Gastrocnemius medialis (tissue), 4 donors: ENCODE data around the gene MAGEA9. TPM values are rescaled to one million over a fixed set of nuclear protein-coding genes. Genes with fewer than 3 reads are reported as not detected.
"Not testable (repeated sequence)": the region's sequence is repeated elsewhere in the genome, so short reads cannot be mapped to it uniquely, and the experiment has no call there.

ENCODE experiments used
- ATAC-seq, 2 donors: fragments of 150-250 bp; one replicate each; pipeline ENCODE4 v1.9.1; 2016
- DNase-seq, 2 donors: peaks; one replicate each; pipeline ENCODE4 v3.0.0-alpha.2; 2019
- H3K27ac ChIP-seq, 4 donors: fragments of 200-600 bp; sonication (generic); 1 replicate in 1 of 4; 2 replicates in 3 of 4; pipeline ENCODE4 v1.5.1; 2016 to 2018; ENCODE audit warnings: mild to moderate bottlenecking in 2 of 4, moderate library complexity in 1 of 4
- H3K27me3 ChIP-seq, 3 donors: fragments of 200-600 bp; sonication (generic) in 2 of 3; 1 replicate in 1 of 3; 2 replicates in 2 of 3; pipeline versions ENCODE4 v1.5.1 to v1.6.0; 2016 to 2019; ENCODE audit warnings: mild to moderate bottlenecking in 1 of 3, moderate library complexity in 1 of 3
- H3K36me3 ChIP-seq, 2 donors: fragments of 200-600 bp; sonication (generic) in 1 of 2; one replicate each; pipeline ENCODE4 v1.5.1; 2017 to 2018
- H3K4me1 ChIP-seq, 2 donors: fragments of 200-600 bp; sonication (generic) in 1 of 2; one replicate each; pipeline ENCODE4 v1.5.1; 2016 to 2017; ENCODE audit warnings: mild to moderate bottlenecking in 2 of 2
- H3K4me3 ChIP-seq, 4 donors: fragments of 200-600 bp; sonication (generic) in 3 of 4; 1 replicate in 1 of 4; 2 replicates in 3 of 4; pipeline ENCODE4 v1.5.1; 2016 to 2019; ENCODE audit warnings: mild to moderate bottlenecking in 2 of 4
- H3K9me3 ChIP-seq, 3 donors: fragments of 200-600 bp; sonication (generic) in 2 of 3; 1 replicate in 1 of 3; 2 replicates in 2 of 3; pipeline ENCODE4 v1.5.1; 2016 to 2019
- POLR2A ChIP-seq, 2 donors: fragments of 450-650 bp; IDR thresholded peaks; one replicate each; pipeline ENCODE4 v1.6.1; 2017; ENCODE audit warnings: antibody characterized with exemption in 2 of 2, mild to moderate bottlenecking in 2 of 2, moderate library complexity in 2 of 2
- in situ Hi-C, 4 donors: fragments of 200-750 bp; cut with MboI; loops; one replicate each; pipeline versions ENCODE4 v1.15.0 to v1.8.0; 2017; ENCODE audit warnings: low sequenced_read_pairs in 4 of 4
- intact Hi-C: fragments of 100-400 bp; cut with DNase I; formaldehyde crosslinking; loops from one replicate; pipeline ENCODE4 v1.15.1; 2023; ENCODE audit warnings: low total_unique reads
- total RNA-seq, 4 donors: library from RNA; depleted of rRNA; stranded (reverse); fragments of >200 nt; gene quantifications; one replicate each; pipeline versions ENCODE4 v1.1.0 to v1.2.3, GENCODE V29; 2016
- TF ChIP-seq, protein P1 (sequence below), 5 experiments: fragments of 450-650 bp in 3 of 5; fragments of 200-600 bp in 2 of 5; sonication (generic) in 2 of 5; IDR thresholded peaks in 4 of 5; conservative IDR thresholded peaks in 1 of 5; 1 replicate in 4 of 5; 2 replicates in 1 of 5; pipeline ENCODE4 v1.5.1; 2016 to 2019; ENCODE audit warnings: antibody characterized with exemption in 5 of 5, mild to moderate bottlenecking in 3 of 5, moderate library complexity in 3 of 5

Gene MAGEA9
- total RNA-seq, 4 donors from 2014 or later = not detected

DNA sequence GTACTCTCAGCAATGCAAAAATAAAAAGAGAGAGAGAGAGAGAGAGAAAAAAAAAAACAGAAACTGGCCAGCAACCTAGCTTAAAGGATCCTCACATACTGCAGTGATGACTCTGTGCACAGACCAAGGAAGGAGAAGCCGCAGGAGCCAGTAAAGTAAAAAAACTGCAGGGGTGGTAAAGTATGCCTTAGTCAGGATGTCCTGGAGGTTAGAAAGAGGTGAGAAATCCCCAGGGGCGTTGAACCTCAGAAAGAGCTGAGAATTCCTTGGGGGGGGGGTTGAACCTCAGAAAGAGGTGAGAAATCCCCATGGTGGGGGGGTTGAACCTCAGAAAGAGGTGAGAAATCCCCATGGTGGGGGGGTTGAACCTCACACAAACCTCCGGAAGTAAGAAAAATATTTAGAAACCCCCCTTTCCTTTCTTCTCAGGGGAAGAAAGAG is 48.0 kb downstream of the MAGEA9 start:
- H3K4me3 ChIP-seq = no peak overlapping the region
- ATAC-seq = no peak

DNA sequence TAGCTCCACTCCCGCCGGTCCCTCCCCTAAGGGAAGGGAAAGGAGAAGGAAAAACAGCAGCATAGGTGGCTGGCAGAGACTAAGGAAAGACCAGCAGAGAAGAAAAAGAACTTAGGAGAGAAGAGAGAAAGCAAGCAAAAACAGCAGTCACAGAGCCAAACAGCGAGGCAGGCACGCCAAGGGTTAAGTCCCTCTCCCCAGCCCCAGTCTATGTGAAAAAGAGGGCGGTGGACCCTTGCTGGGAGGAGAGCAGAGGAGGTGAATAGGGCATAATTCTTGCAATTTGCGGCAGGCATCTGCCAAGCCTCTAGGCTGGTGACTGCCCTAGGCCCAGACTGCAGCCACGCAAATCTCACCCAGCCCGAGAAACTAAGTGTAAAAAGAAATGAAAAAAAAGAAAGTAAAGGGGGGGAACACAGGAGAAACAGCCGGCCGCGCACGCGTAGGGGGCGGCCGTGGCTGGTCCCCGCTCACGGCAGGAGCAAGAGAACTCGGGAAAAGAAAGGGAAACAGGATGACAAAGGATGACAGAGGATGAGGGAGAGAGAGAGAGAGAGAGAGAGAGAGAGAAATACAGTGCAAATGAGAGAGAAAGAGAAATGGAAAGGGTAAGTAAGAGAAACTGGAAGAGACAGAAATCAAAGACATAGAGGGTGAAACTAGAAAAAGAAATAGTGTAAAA is 48.6 kb downstream of the MAGEA9 start:
- no peaks in the 10 kb centered on the region for H3K4me1 ChIP-seq
- TF ChIP-seq POLR2A (IDR thresholded peaks at IDR 0.05) = no peak
- TF ChIP-seq, protein P1, sequence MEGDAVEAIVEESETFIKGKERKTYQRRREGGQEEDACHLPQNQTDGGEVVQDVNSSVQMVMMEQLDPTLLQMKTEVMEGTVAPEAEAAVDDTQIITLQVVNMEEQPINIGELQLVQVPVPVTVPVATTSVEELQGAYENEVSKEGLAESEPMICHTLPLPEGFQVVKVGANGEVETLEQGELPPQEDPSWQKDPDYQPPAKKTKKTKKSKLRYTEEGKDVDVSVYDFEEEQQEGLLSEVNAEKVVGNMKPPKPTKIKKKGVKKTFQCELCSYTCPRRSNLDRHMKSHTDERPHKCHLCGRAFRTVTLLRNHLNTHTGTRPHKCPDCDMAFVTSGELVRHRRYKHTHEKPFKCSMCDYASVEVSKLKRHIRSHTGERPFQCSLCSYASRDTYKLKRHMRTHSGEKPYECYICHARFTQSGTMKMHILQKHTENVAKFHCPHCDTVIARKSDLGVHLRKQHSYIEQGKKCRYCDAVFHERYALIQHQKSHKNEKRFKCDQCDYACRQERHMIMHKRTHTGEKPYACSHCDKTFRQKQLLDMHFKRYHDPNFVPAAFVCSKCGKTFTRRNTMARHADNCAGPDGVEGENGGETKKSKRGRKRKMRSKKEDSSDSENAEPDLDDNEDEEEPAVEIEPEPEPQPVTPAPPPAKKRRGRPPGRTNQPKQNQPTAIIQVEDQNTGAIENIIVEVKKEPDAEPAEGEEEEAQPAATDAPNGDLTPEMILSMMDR (IDR thresholded peaks at IDR 0.05 in 4 of 5, conservative IDR thresholded peaks at IDR 0.05 in 1 of 5) = no peak
- no peaks in the 10 kb centered on the region for H3K36me3 ChIP-seq
- ATAC-seq = no peak
- DNase-seq = no peak
- no peaks in the 10 kb centered on the region for H3K27me3 ChIP-seq
- intact Hi-C loops (no loop called here), in situ Hi-C loops (no loop called here)
- no peak overlapping the region for H3K27ac ChIP-seq
- no peak overlapping the region for H3K4me3 ChIP-seq
- H3K9me3 ChIP-seq = no peaks in the 10 kb centered on the region

More for the DNA sequence above, 48.0 kb downstream of the MAGEA9 start:
- TF ChIP-seq, protein P1 (IDR thresholded peaks at IDR 0.05 in 4 of 5, conservative IDR thresholded peaks at IDR 0.05 in 1 of 5) = no peak
- TF ChIP-seq POLR2A (IDR thresholded peaks at IDR 0.05) = no peak
- intact Hi-C loops (no loop called here), in situ Hi-C loops (no loop called here)
- Histone ChIP-seq H3K27ac (no peak overlapping the region), H3K4me1 (no peaks in the 10 kb centered on the region), H3K27me3 (no peaks in the 10 kb centered on the region), H3K9me3 (no peaks in the 10 kb centered on the region), H3K36me3 (no peaks in the 10 kb centered on the region)
- DNase-seq = no peak

- in situ Hi-C loops = no loop called here
- Histone ChIP-seq H3K27ac (no peak overlapping the region), H3K4me3 (no peak overlapping the region), H3K27me3 (no peaks in the 10 kb centered on the region), H3K9me3 (no peaks in the 10 kb centered on the region), H3K36me3 (no peaks in the 10 kb centered on the region), H3K4me1 (no peaks in the 10 kb centered on the region)
- TF ChIP-seq POLR2A (IDR thresholded peaks at IDR 0.05) = no peak
- TF ChIP-seq, protein P1 (IDR thresholded peaks at IDR 0.05 in 4 of 5, conservative IDR thresholded peaks at IDR 0.05 in 1 of 5) = no peak
- intact Hi-C loops = no loop called here
- no peak for DNase-seq
- ATAC-seq = no peak
Observed at GRCh38 chrX:149831473-149831872, 49.7 kb downstream of the MAGEA9 start.

DNA sequence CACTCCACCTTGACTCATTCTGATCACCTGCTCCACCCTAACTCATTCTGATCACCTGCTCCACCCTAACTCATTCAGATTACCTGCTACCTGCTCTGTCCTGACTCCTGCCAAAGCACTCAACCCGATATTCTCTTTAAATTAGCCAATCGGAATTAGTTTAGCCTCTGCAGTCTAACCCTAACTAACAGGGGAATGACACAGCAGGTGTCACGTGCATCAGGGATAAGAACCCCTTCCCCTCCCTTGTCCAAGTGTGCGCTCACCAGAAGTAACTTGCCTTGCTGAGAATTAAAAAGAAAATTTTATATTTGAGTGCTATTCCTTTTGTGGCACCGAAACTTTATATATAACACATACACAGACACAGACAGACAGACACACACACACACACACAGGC is 55.0 kb downstream of the MAGEA9 start:
- DNase-seq, intact Hi-C loops, H3K4me1 ChIP-seq, in situ Hi-C loops, H3K36me3 ChIP-seq, H3K9me3 ChIP-seq, H3K27me3 ChIP-seq, H3K27ac ChIP-seq, ATAC-seq, H3K4me3 ChIP-seq: not testable (repeated sequence)

- H3K36me3 ChIP-seq = no peaks in the 10 kb centered on the region
- no peak overlapping the region for H3K27ac ChIP-seq
- H3K27me3 ChIP-seq = no peaks in the 10 kb centered on the region
- ATAC-seq (no peak), DNase-seq (no peak)
- intact Hi-C loops = no loop called here
- no peaks in the 10 kb centered on the region for H3K9me3 ChIP-seq
- in situ Hi-C loops = no loop called here
- no peak overlapping the region for H3K4me3 ChIP-seq
- no peak for TF ChIP-seq POLR2A (IDR thresholded peaks at IDR 0.05)
- TF ChIP-seq, protein P1 (IDR thresholded peaks at IDR 0.05 in 4 of 5, conservative IDR thresholded peaks at IDR 0.05 in 1 of 5) = no peak
- no peaks in the 10 kb centered on the region for H3K4me1 ChIP-seq
Observed at GRCh38 chrX:149837167-149837566, 55.4 kb downstream of the MAGEA9 start.

Other genes with a start within 250 kb of the MAGEA9 start
- 10 to 100 TPM in 3 of 4 donors, 1 to 10 TPM in 1; 9.3 to 17.5 (median 12.1) TPM for gene EOLA1, start 240.9 kb upstream of the MAGEA9 start, total RNA-seq
- not detected for gene HSFX3, start 232.0 kb upstream of the MAGEA9 start, total RNA-seq
- gene MAGEA9B, start 194.5 kb upstream of the MAGEA9 start, total RNA-seq = not detected
- 1 to 10 TPM in 1 of 4 donors, under 1 TPM in 2, not detected in 1; 0.36 to 2.0 (median 0.49) TPM for gene HSFX2, start 186.6 kb upstream of the MAGEA9 start, total RNA-seq
- 1 to 10 TPM; 4.4 to 8.5 (median 7.7) TPM for gene TMEM185A, start 150.1 kb upstream of the MAGEA9 start, total RNA-seq
- gene MAGEA11, start 69.9 kb upstream of the MAGEA9 start, total RNA-seq = not detected
- under 1 TPM in 2 of 4 donors, not detected in 2; 0.42 to 0.46 TPM for gene HSFX1, start 7.9 kb upstream of the MAGEA9 start, total RNA-seq
- gene MAGEA8, start 99.3 kb downstream of the MAGEA9 start, total RNA-seq = not detected
- gene HSFX4, start 147.6 kb downstream of the MAGEA9 start, total RNA-seq = not detected
- 10 to 100 TPM in 3 of 4 donors, 1 to 10 TPM in 1; 7.2 to 17.1 (median 11.0) TPM for gene EOLA2, start 156.6 kb downstream of the MAGEA9 start, total RNA-seq